NCI-H524 treated with DMSO at 0.1 percent for 48 hours (cell line): ENCODE measurements around the gene HOXC9.

Experiments used
- DNase-seq: peaks from one replicate; lab custom pipeline; 2025; lab: John Stamatoyannopoulos, UW

The HOXC9 gene

DNA sequence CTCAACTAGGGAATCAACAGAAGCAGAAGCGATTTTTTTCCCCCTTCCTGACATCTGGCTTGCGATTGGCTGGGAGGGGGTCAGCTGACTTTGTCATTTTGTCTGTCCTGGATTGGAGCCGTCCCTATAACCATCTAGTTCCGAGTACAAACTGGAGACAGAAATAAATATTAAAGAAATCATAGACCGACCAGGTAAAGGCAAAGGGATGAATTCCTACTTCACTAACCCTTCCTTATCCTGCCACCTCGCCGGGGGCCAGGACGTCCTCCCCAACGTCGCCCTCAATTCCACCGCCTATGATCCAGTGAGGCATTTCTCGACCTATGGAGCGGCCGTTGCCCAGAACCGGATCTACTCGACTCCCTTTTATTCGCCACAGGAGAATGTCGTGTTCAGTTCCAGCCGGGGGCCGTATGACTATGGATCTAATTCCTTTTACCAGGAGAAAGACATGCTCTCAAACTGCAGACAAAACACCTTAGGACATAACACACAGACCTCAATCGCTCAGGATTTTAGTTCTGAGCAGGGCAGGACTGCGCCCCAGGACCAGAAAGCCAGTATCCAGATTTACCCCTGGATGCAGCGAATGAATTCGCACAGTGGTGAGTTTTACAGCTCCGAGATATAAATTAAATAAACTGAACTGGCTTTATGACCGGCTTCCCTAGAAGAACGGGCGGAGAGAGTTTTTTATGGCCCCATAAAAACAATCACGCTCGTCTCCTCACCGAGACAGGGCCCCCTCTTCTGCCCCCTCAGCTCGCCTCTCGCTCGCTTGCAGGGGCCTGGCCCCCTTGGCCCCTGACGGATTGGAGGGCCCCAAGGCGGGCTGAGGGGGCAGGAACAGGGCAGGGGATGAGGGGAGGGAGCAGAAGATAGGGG, 28.6 kb downstream of the HOXC9 start, which contains the start of gene HOXC6:
Gene HOXC6, plus strand, starts transcription at position 127 of the 888 bp plus-strand sequence. Its CDS starts 82 bp downstream, at position 209.
- DNase-seq = no peak

DNA sequence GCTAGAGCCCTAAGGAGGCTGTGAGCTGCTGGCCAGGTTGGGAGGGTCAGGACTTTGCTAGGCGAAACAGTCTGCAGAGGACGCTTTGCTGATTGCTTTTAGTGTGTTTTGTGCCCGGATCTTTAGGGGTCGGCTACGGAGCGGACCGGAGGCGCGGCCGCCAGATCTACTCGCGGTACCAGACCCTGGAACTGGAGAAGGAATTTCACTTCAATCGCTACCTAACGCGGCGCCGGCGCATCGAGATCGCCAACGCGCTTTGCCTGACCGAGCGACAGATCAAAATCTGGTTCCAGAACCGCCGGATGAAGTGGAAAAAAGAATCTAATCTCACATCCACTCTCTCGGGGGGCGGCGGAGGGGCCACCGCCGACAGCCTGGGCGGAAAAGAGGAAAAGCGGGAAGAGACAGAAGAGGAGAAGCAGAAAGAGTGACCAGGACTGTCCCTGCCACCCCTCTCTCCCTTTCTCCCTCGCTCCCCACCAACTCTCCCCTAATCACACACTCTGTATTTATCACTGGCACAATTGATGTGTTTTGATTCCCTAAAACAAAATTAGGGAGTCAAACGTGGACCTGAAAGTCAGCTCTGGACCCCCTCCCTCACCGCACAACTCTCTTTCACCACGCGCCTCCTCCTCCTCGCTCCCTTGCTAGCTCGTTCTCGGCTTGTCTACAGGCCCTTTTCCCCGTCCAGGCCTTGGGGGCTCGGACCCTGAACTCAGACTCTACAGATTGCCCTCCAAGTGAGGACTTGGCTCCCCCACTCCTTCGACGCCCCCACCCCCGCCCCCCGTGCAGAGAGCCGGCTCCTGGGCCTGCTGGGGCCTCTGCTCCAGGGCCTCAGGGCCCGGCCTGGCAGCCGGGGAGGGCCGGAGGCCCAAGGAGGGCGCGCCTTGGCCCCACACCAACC, 29.8 kb downstream of the HOXC9 start:
- DNase-seq = no peak

DNA sequence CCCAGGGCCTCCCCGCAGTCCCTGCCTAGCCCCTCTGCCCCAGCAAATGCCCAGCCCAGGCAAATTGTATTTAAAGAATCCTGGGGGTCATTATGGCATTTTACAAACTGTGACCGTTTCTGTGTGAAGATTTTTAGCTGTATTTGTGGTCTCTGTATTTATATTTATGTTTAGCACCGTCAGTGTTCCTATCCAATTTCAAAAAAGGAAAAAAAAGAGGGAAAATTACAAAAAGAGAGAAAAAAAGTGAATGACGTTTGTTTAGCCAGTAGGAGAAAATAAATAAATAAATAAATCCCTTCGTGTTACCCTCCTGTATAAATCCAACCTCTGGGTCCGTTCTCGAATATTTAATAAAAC, 30.5 kb downstream of the HOXC9 start:
- DNase-seq = no peak

DNA sequence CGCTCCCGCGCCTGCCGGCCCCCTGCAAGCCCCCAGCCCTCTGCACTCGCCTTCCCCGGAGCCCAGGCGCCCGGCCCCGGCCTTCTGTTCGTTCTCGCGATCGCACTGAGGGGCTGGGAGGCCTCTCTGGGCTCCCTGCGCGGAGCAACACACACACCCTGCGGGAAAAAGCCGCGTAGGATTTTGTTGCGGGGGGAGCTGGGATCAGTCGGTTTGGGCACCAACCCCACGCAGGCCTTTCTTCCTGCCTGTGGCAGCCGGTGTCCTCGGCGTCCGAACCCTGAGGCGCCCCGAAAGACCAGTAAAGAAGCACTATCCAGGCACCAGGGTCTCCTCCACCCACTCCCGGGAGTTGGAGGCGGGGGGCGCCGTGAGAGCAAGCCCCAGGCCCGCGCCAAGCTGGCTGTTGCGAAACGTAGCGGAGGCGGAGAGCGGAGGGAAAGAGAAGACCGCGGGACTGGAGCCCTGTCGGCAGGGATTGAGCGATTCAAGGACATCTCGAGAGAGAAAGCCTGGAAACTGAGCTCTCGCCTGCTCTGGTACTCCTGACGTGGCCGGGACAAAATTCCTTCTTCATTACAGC, 31.0 kb downstream of the HOXC9 start:
- DNase-seq = no peak

DNA sequence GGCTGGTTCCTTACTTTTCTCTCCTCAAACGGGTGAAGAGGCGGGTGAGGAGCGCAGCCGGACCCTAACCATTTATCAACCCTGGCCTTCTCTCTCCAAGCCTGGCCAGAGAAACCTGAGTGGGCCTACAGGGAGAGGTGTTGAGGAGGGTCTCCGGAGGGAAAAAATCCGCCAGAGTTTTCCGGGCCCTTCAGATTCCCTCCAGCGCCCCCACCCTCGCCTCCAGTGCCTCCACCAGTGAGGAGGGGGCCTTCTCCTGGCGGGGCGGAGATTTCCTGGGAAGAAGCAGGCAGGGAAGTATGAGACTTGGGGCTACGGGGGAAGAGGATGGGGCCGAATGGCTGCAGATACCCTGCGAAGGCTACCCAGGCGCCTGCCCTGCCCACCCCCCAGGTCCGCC, 31.5 kb downstream of the HOXC9 start:
- no peak for DNase-seq

DNA sequence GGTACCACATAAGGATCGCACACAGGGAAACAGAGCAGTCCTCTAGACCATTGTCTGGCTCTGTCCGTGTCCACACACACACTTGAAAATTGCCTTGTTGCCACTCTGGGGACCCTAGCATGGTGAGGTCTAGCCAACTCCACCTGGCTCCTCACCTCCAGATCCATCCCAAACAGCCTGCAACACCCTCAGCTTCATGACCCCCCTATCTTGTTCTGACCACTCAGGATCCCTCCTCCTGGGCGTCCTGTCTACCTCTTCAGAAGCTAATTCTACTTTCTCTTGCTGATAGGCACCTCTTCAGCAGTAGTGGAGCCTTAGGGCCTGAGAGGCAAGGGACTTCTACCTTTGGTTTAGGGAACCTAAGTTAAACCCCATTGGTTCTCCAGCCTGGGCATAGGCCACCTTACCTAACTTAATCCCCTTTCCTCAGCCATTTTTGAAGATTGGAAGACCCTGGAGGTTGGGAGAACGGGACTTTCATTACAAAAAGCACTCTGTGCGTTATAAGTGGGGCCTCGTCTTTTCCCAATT, 32.2 kb downstream of the HOXC9 start:
- DNase-seq = no peak

DNA sequence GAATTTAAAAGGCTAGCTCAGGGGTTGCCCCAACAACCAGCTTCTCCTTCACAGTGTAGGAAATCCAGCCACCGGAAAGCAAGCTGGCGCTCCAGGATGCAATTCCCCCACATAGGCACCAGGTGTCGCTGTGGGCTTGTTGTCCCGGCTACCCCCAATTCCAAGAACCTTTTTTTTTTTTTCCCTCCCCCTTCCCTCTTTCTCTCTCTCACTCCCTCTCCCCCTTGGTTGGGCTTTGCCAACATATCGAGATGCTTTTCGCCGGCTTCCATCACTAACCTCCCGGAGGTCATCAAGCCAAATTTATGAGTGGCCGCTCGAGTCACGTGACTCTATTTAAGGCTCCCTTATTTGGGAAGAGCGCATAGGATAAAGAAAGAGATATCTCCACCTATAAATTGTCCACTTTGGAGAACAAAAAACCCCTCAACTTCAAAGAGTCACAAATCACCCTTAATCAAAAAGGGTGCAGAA, 32.7 kb downstream of the HOXC9 start, which contains the start of gene HOXC5:
Gene HOXC5, plus strand, starts transcription at position 424 of the 474 bp plus-strand sequence. CDS start 73 bp downstream, outside the sequence.
- peak; percentile 66 for DNase-seq

- DNase-seq = no peak
These were observed 33.4 kb downstream of the HOXC9 start for GRCh38 chr12:54033106-54033979.

DNA sequence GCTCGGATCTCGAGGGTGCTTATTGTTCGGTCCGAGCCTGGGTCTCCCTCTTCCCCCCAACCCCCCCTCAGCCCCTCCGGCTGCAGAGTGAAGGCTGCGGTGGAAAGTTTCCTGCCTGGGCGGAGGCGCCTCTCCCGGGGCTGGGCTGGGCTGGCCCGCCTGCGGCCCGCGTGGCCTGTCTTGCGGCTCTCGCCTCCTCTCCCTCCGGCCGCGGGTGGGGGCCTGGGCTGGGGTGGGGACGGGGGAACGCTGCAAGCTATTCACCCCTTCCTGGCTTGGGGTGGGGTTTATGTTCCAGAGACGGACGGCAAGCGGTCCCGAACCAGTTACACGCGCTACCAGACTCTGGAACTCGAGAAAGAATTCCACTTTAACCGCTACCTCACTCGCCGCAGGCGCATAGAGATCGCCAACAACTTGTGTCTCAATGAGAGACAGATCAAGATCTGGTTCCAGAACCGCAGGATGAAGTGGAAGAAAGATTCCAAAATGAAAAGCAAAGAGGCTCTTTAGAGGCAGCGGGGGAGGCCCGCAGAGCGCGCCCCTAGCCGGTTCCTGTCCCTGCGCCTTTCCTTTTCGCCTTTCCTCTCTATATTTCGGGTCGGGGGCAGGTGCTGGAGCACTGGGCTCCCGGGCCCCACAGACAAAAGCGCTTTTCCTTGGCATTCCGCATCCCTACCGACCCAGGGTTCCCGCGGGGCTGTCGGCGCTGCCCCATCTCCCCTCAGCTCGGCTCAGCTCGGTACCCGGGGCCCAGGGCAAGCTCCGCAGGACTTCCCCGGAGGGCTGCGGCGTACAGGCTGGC, 34.2 kb downstream of the HOXC9 start:
- no peak for DNase-seq

GRCh38 chr12:54034785-54035310, 34.9 kb downstream of the HOXC9 start:
- no peak for DNase-seq

DNA sequence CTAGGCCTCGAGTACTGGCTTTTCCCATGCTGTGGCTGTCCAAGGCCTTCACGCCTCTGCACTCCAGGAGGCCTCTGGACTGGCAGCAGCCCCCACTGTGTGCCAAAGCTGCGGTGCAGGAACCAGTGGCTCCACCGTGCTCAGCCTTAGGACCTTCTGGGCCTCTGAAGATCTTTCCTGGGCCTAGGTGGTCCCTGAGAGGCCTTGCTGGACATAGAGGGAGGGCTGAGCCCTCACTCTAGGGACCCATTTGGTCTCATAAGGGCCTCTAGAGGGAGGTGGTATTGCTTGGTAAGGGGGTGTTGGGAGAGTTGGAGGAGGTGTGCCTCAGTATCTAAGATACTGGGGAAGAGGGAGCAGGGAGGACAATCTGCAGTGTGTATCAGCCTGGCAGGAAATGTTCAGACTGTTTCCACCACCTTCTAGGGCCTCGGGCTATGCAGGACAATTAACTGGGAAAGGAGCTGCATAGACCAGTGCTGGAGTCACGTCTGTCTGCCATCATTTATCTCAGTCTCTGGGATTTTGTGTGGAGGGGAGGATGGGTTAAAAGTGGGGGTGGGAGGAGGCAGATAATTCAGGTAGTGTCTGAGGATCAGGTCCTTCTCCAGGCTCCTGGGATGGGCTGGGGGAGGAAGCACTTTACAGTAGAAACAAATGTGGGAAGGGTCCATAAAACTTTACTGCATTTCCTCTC, 35.8 kb downstream of the HOXC9 start:
- DNase-seq = no peak

DNA sequence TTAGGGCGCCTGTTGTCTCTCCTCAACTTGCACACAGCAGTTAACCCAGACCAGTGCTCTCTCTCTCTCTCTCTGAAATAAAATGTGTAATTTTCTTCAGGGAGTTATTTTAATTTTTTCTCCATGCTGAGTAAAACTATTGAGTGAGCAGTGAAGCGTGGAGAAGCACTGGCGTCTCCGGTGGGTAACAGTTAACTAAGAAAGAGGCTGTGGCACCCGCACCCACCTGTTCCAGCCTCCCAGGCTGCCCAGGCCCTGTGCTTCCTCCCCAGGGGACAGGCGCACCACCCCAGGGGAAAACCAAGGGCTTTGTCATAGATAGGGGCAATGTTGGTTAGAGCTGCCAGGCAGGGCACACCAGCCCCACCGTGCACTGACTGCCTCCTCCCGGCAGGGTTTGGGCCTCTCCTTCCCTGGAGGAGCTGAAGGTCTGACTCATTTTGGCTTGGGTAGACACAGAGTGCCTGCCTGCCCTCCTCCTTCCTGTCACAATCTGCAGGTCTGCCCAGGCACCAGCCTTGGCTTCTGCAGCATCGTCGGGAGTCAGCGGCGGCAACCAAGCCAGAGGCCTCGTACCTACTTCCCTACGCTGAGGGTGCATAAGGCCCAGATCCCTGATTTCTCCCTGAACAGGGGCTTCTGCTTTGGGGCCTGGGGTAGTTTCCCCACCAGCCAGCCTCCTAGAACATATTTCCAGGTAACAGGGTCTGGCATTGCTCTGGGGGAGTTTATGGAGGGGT, 36.8 kb downstream of the HOXC9 start:
- DNase-seq = no peak

- DNase-seq = no peak
These were observed 37.7 kb downstream of the HOXC9 start for GRCh38 chr12:54037360-54038283.

- DNase-seq = no peak
These were observed 38.4 kb downstream of the HOXC9 start for GRCh38 chr12:54038284-54038870.

- DNase-seq = no peak
These were observed 39.0 kb downstream of the HOXC9 start for GRCh38 chr12:54038871-54039414.

- no peak for DNase-seq
These were observed 39.6 kb downstream of the HOXC9 start for GRCh38 chr12:54039417-54040147.
